ENCODE data around the gene CACNA1H. TPM values are rescaled to one million over a fixed set of nuclear protein-coding genes. Genes with fewer than 3 reads are reported as not detected.

Gene CACNA1H
- total and polyA plus RNA-seq, 9 of the 15 experiments (the other 6 are each of a cell fraction or from before 2014, with no cell fraction given) = 0.10 to 0.18 TPM; not detected in 7

GRCh38 chr16:1158456-1159324 is 5.8 kb downstream of the CACNA1H start (continued):
- TF ChIP-seq CC2D1A (IDR thresholded peaks at IDR 0.05) (no peak), CBX1 (IDR thresholded peaks at IDR 0.05; ENCODE audit: low read depth) (no peak)

- intact Hi-C loops (cut with micrococcal nuclease) = no loop called here
- Histone ChIP-seq H3K79me2 (ENCODE audit: control insufficient read depth, insufficient read depth, low read length) (no peaks in the 10 kb centered on the region), H3K4me1 (replicated peaks in 1 of 2; ENCODE audit: control insufficient read depth in 2 of 2, insufficient read depth in 2 of 2, low read length in 2 of 2) (peaks cover 0 to 90% of the 10 kb centered on the region in 2 experiments; a peak in 2 of 5 replicates), H3K4me3 (no peak overlapping the region), H3K27me3 (ENCODE audit: control insufficient read depth in 2 of 2, insufficient read depth in 2 of 2, low read length in 2 of 2) (peaks cover 51 to 98% of the 10 kb centered on the region in 2 experiments; a peak in 4 of 5 replicates), H3K36me3 (ENCODE audit: control insufficient read depth, insufficient read depth, low read length) (no peaks in the 10 kb centered on the region), H3K9me3 (replicated peaks; ENCODE audit: control insufficient read depth, insufficient read depth, low read depth, low read length) (no peaks in the 10 kb centered on the region), H4K20me1 (replicated peaks; ENCODE audit: control insufficient read depth, insufficient read depth, low read length) (peaks cover 32% of the 10 kb centered on the region), H3K9me1 (ENCODE audit: control insufficient read depth, insufficient read depth, low read length) (no peaks in the 10 kb centered on the region), H3K27ac (ENCODE audit: extremely low read depth, low read depth, low read length) (no peak overlapping the region), H2AFZ (ENCODE audit: low read depth, low read length) (no peak overlapping the region), H3K4me2 (ENCODE audit: insufficient read depth, low read length) (no peak overlapping the region), H3K9ac (ENCODE audit: insufficient read depth in 1 of 2, low read depth in 2 of 2, low read length in 2 of 2) (no peak overlapping the region)
- WGBS (ENCODE audit: insufficient coverage, low coverage, missing lambda C conversion rate) = 12% methylated on average over 22 of the region's 28 CpGs
- BruUV-seq (replicated peaks) = no TSS peak
- peak; percentile 57; the same call in 1 of the 2 replicates for TF ChIP-seq ZNF263 (CRISPR knock-in tag; IDR thresholded peaks at IDR 0.05; ENCODE audit: borderline replicate concordance)
- no peak for TF ChIP-seq SUPT5H (IDR thresholded peaks at IDR 0.05)
- ChIA-PET POLR2A (no interaction called here), CTCF (ENCODE audit: low intra/inter-chr PET ratio) (no interaction called here)
- DNase-seq (ENCODE audit: extremely low read depth in 1 of 4, low spot score in 3 of 4) (no peak), ATAC-seq (no peak), FAIRE-seq (no peak)
- in situ Hi-C loops (cut with MboI) = no loop called here
Observed at GRCh38 chr16:1159325-1159972, 6.5 kb downstream of the CACNA1H start.

Data from K562 (cell line).